HCT116 (cell line): ENCODE results near the gene KIF5C. TPM values are rescaled to one million over a fixed set of nuclear protein-coding genes. Genes with fewer than 3 reads are reported as not detected.

Experiments
- ATAC-seq: fragments of 200-7000 bp; cut with Tn5 transposase; 2 replicates; pipeline ENCODE4 v1.9.1; 2020; ENCODE audit warnings: mild to moderate bottlenecking, moderate library complexity
- BruUV-seq: library from RNA; stranded (reverse); fragments of 400-500 nt; replicated peaks from 2 replicates; lab custom pipeline; 2021; lab: Mats Ljungman, UMichigan
- CTCF ChIA-PET: fragments of 300-600 bp; sonication (Branson Sonifier 250); formaldehyde crosslinking; loops from one replicate; lab custom pipeline; 2021; ENCODE audit warnings: antibody characterized with exemption; lab: Charles Lee
- POLR2A ChIA-PET: fragments of 300-600, 350-600 bp; sonication (Branson Sonifier 250); formaldehyde crosslinking; loops from one replicate; lab custom pipeline; 2021; ENCODE audit warnings: antibody characterized with exemption; lab: Charles Lee
- RAD21 ChIA-PET, 2 experiments: fragments of 300-600 bp; sonication (Branson Sonifier 250); formaldehyde crosslinking; loops; one replicate each; lab custom pipeline; 2023; ENCODE audit warnings: low total read pairs in 2 of 2; ENCODE audit not compliant: uncharacterized antibody in 2 of 2, unreplicated experiment in 2 of 2, low non-redundant PET in 1 of 2; lab: Charles Lee
- DNase-seq: peaks from one replicate; pipeline ENCODE4 v3.0.0-alpha.2; 2010; ENCODE audit warnings: low read depth, low spot score
- H2AFZ ChIP-seq: fragments of 200-600 bp; shearing (Covaris generic), sonication (generic); 2 replicates; pipeline ENCODE4 v1.6.1; 2017; ENCODE audit warnings: low read depth, mixed run types, mixed read lengths, antibody characterized with exemption, low read length; ENCODE audit not compliant: poor library complexity, severe bottlenecking
- H3K27ac ChIP-seq: 2 replicates; pipeline ENCODE4 v1.5.1; 2012; ENCODE audit warnings: low read depth, low read length
- H3K27me3 ChIP-seq: fragments of 200-600 bp; sonication (generic); 2 replicates; pipeline ENCODE4 v1.6.1; 2016; ENCODE audit warnings: mixed run types, low read length, mixed read lengths; ENCODE audit not compliant: insufficient read depth
- H3K36me3 ChIP-seq, 2 experiments: fragments of 200-500 bp in 1 of 2; fragments of 200-600 bp in 1 of 2; sonication (Bioruptor generic) in 1 of 2; sonication (generic) in 1 of 2; 2 replicates each; pipeline versions ENCODE4 v1.5.1 to v1.6.1; 2014 to 2016; ENCODE audit warnings: low read length in 2 of 2, inconsistent platforms in 1 of 2, mixed read lengths in 1 of 2, mixed run types in 1 of 2; ENCODE audit not compliant: insufficient read depth in 2 of 2, control insufficient read depth in 1 of 2
- H3K4me1 ChIP-seq, 2 experiments: fragments of 200-600 bp in 1 of 2; sonication (generic) in 1 of 2; 2 replicates each; pipeline versions ENCODE4 v1.5.1 to v1.6.1; 2012 to 2017; ENCODE audit warnings: low read length in 2 of 2, inconsistent platforms in 1 of 2, mild to moderate bottlenecking in 1 of 2, mixed read lengths in 1 of 2, mixed run types in 1 of 2, moderate library complexity in 1 of 2; ENCODE audit not compliant: insufficient read depth in 2 of 2, control insufficient read depth in 1 of 2
- H3K4me2 ChIP-seq: fragments of 200-600 bp; sonication (generic); 2 replicates; pipeline ENCODE4 v1.6.1; 2017; ENCODE audit warnings: mixed run types, low read length, mixed read lengths
- H3K4me3 ChIP-seq, 2 experiments: fragments of 200-600 bp in 1 of 2; sonication (generic) in 1 of 2; replicated peaks in 1 of 2; 2 replicates each; pipeline ENCODE4 v1.5.1; 2011 to 2016; ENCODE audit warnings: low read length in 2 of 2, control low read depth in 1 of 2, low read depth in 1 of 2, mild to moderate bottlenecking in 1 of 2, mixed read lengths in 1 of 2, mixed run types in 1 of 2
- H3K79me2 ChIP-seq: fragments of 200-600 bp; sonication (generic); 2 replicates; pipeline ENCODE4 v1.6.1; 2017; ENCODE audit warnings: mild to moderate bottlenecking, mixed run types, low read length, moderate library complexity, mixed read lengths; ENCODE audit not compliant: insufficient read depth
- H3K9ac ChIP-seq: fragments of 200-600 bp; sonication (generic); 2 replicates; pipeline ENCODE4 v1.6.1; 2016; ENCODE audit warnings: low read length, mixed read lengths
- H3K9me2 ChIP-seq: fragments of 200-600 bp; sonication (generic), shearing (Covaris generic); 2 replicates; pipeline ENCODE4 v1.6.1; 2017; ENCODE audit warnings: mixed run types, mild to moderate bottlenecking, moderate library complexity; ENCODE audit not compliant: insufficient read depth
- H3K9me3 ChIP-seq, 2 experiments: fragments of 200-500 bp in 1 of 2; fragments of 200-600 bp in 1 of 2; sonication (Bioruptor generic) in 1 of 2; sonication (generic) in 1 of 2; 2 replicates each; pipeline ENCODE4 v1.6.1; 2014 to 2017; ENCODE audit warnings: low read length in 2 of 2, mixed read lengths in 2 of 2, inconsistent platforms in 1 of 2, low read depth in 1 of 2, mild to moderate bottlenecking in 1 of 2, mixed run types in 1 of 2, moderate library complexity in 1 of 2; ENCODE audit not compliant: control insufficient read depth in 1 of 2, insufficient read depth in 1 of 2
- H4K20me1 ChIP-seq: fragments of 200-600 bp; sonication (generic), shearing (Covaris generic); 2 replicates; pipeline ENCODE4 v1.6.1; 2017; ENCODE audit warnings: mixed run types, mild to moderate bottlenecking, moderate library complexity; ENCODE audit not compliant: insufficient read depth
- CBX3 ChIP-seq: IDR thresholded peaks from 2 replicates; pipeline ENCODE4 v1.6.1; 2012; ENCODE audit warnings: low read depth
- CEBPB ChIP-seq: IDR thresholded peaks from 2 replicates; pipeline ENCODE4 v1.6.1; 2012; ENCODE audit warnings: low read depth
- ELF1 ChIP-seq: IDR thresholded peaks from 2 replicates; pipeline ENCODE4 v1.6.1; 2012; ENCODE audit warnings: low read depth, borderline replicate concordance
- EZH2 ChIP-seq: fragments of 200-600 bp; sonication (generic); IDR thresholded peaks from 2 replicates; pipeline ENCODE4 v1.6.1; 2017; ENCODE audit warnings: antibody characterized with exemption, mixed run types
- EZH2phosphoT487 ChIP-seq: fragments of 200-600 bp; IDR thresholded peaks from 2 replicates; pipeline ENCODE4 v1.6.1; 2018; ENCODE audit warnings: antibody characterized with exemption, borderline replicate concordance
- FOSL1 ChIP-seq: IDR thresholded peaks from 2 replicates; pipeline ENCODE4 v1.6.1; 2012; ENCODE audit warnings: low read depth
- JUND ChIP-seq: IDR thresholded peaks from 2 replicates; pipeline ENCODE4 v1.6.1; 2012
- POLR2AphosphoS5 ChIP-seq: IDR thresholded peaks from 2 replicates; pipeline ENCODE4 v1.6.1; 2011; ENCODE audit warnings: mild to moderate bottlenecking, low read depth, low read length, moderate library complexity
- SIN3A ChIP-seq: IDR thresholded peaks from 2 replicates; pipeline ENCODE4 v1.6.1; 2012; ENCODE audit warnings: low read depth
- SP1 ChIP-seq: IDR thresholded peaks from 2 replicates; pipeline ENCODE4 v1.6.1; 2012; ENCODE audit warnings: low read depth
- SRF ChIP-seq: IDR thresholded peaks from 2 replicates; pipeline ENCODE4 v1.6.1; 2012; ENCODE audit warnings: low read depth
- YY1 ChIP-seq: IDR thresholded peaks from 2 replicates; pipeline ENCODE4 v1.6.1; 2011; ENCODE audit warnings: low read length, low read depth, moderate library complexity, mild to moderate bottlenecking; ENCODE audit not compliant: insufficient replicate concordance; ENCODE audit errors: extremely low read depth
- ZBTB33 ChIP-seq: IDR thresholded peaks from 2 replicates; pipeline ENCODE4 v1.6.1; 2011; ENCODE audit warnings: mild to moderate bottlenecking, low read length, moderate library complexity; ENCODE audit not compliant: insufficient replicate concordance; ENCODE audit errors: extremely low read depth
- ZFX ChIP-seq: fragments of 450-650 bp; IDR thresholded peaks from 2 replicates; pipeline ENCODE4 v1.6.1; 2017
- ZNF274 ChIP-seq: fragments of 200-500 bp; sonication (Bioruptor generic); IDR thresholded peaks from 2 replicates; pipeline ENCODE4 v1.6.1; 2014; ENCODE audit warnings: mild to moderate bottlenecking, low read depth, low read length, inconsistent platforms
- intact Hi-C: fragments of 100-400 bp; cut with micrococcal nuclease; formaldehyde crosslinking; loops from 2 replicates; pipeline ENCODE4 v1.10.0; 2022
- total RNA-seq: library from RNA; stranded (reverse); gene quantifications from one replicate; pipeline ENCODE4 v1.2.1, GENCODE V29; 2021; ENCODE audit not compliant: unreplicated experiment
- TF ChIP-seq, protein P1 (sequence below), 3 experiments: fragments of 200-600 bp in 1 of 3; sonication (generic) in 1 of 3; IDR thresholded peaks in 2 of 3; conservative IDR thresholded peaks in 1 of 3; 2 replicates each; pipeline ENCODE4 v1.5.1; 2012 to 2017; ENCODE audit warnings: low read depth in 2 of 3, low read length in 2 of 3, antibody characterized with exemption in 1 of 3, borderline replicate concordance in 1 of 3, control low read depth in 1 of 3, mild to moderate bottlenecking in 1 of 3, mixed read lengths in 1 of 3, mixed run types in 1 of 3, moderate library complexity in 1 of 3; ENCODE audit not compliant: insufficient read depth in 1 of 3
- TF ChIP-seq, protein P2 (sequence below): IDR thresholded peaks from 2 replicates; pipeline ENCODE4 v1.6.1; 2012
- TF ChIP-seq, protein P3 (sequence below): IDR thresholded peaks from 2 replicates; pipeline ENCODE4 v1.6.1; 2012

The KIF5C gene
- total RNA-seq, 1 experiment from 2014 or later, result 6.5 TPM

DNA sequence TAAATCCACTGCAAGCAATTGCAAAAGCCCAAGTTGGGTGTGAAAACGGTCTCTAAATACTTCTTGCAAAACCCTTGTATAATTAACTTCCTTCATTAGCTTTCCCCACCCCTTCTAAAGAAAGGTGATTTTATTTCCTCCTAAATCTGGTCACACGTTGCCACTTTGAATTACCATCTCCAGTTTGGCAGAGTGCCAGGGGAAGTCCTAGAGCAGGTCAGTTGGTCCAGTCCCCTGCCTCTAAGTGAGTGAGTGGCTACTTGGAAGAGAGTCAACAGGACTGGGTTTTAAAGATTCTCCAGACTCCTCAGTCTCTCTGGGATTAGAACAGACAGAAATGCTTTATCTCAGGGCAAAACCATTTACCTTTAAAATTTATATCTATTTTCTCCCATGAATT lies 144.7 kb downstream of the KIF5C start:
- no peaks in the 10 kb centered on the region for H3K36me3 ChIP-seq
- no peaks in the 10 kb centered on the region for H3K27me3 ChIP-seq
- ATAC-seq, result no peak
- CTCF ChIA-PET, result interaction anchor here (3.9 kb wide), 1 partner anchor 553 kb away, joined by 33 read pairs; no protein-coding TSS in a partner anchor
- BruUV-seq, result no TSS peak
- no peak overlapping the region for H3K9ac ChIP-seq
- RAD21 ChIA-PET, result no interaction called here
- POLR2A ChIA-PET, result no interaction called here
- no peak overlapping the region for H3K4me3 ChIP-seq
- no peak overlapping the region for H3K4me2 ChIP-seq
- H3K79me2 ChIP-seq, result no peaks in the 10 kb centered on the region
- H3K9me3 ChIP-seq, result no peaks in the 10 kb centered on the region
- intact Hi-C loops, result no loop called here
- TF ChIP-seq POLR2AphosphoS5, result no peak
- no peak for TF ChIP-seq SIN3A
- TF ChIP-seq SRF, result no peak
- TF ChIP-seq ELF1, result no peak
- TF ChIP-seq SP1, result no peak
- no peak for TF ChIP-seq JUND
- no peak for TF ChIP-seq CBX3
- no peak for TF ChIP-seq CEBPB
- no peak for TF ChIP-seq EZH2phosphoT487
- no peak for TF ChIP-seq EZH2
- TF ChIP-seq, protein P1, sequence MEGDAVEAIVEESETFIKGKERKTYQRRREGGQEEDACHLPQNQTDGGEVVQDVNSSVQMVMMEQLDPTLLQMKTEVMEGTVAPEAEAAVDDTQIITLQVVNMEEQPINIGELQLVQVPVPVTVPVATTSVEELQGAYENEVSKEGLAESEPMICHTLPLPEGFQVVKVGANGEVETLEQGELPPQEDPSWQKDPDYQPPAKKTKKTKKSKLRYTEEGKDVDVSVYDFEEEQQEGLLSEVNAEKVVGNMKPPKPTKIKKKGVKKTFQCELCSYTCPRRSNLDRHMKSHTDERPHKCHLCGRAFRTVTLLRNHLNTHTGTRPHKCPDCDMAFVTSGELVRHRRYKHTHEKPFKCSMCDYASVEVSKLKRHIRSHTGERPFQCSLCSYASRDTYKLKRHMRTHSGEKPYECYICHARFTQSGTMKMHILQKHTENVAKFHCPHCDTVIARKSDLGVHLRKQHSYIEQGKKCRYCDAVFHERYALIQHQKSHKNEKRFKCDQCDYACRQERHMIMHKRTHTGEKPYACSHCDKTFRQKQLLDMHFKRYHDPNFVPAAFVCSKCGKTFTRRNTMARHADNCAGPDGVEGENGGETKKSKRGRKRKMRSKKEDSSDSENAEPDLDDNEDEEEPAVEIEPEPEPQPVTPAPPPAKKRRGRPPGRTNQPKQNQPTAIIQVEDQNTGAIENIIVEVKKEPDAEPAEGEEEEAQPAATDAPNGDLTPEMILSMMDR (IDR thresholded peaks at IDR 0.05 in 2 of 3, conservative IDR thresholded peaks at IDR 0.05 in 1 of 3; ENCODE audit: borderline replicate concordance in 1 of 3, insufficient read depth in 1 of 3, low read depth in 2 of 3, low read length in 2 of 3), result no peak
- no peak for TF ChIP-seq FOSL1
- TF ChIP-seq YY1, result no peak
- no peak for TF ChIP-seq ZBTB33
- TF ChIP-seq, protein P2, sequence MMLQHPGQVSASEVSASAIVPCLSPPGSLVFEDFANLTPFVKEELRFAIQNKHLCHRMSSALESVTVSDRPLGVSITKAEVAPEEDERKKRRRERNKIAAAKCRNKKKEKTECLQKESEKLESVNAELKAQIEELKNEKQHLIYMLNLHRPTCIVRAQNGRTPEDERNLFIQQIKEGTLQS, result no peak
- TF ChIP-seq, protein P3, sequence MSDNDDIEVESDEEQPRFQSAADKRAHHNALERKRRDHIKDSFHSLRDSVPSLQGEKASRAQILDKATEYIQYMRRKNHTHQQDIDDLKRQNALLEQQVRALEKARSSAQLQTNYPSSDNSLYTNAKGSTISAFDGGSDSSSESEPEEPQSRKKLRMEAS, result no peak
- TF ChIP-seq ZFX, result no peak
- no peak for TF ChIP-seq ZNF274
- no peaks in the 10 kb centered on the region for H4K20me1 ChIP-seq
- H2AFZ ChIP-seq, result no peak overlapping the region
- no peaks in the 10 kb centered on the region for H3K4me1 ChIP-seq
- no peaks in the 10 kb centered on the region for H3K9me2 ChIP-seq
- DNase-seq, result no peak
- no peak overlapping the region for H3K27ac ChIP-seq
